Measurements from ENCODE around the gene EXT2. TPM values are rescaled to one million over a fixed set of nuclear protein-coding genes. Genes with fewer than 3 reads are reported as not detected.

The EXT2 gene
- total RNA-seq, 2 donors from 2014 or later, result 47.7 to 60.3 TPM

GRCh38 chr11:44248109-44248508 is 152.6 kb downstream of the EXT2 start:
- Histone ChIP-seq H3K9ac (ENCODE audit: extremely low read depth, low read length, poor library complexity, severe bottlenecking) (no peak overlapping the region), H3K27me3 (ENCODE audit: control insufficient read depth, insufficient read depth, low read length, poor library complexity, severe bottlenecking) (no peaks in the 10 kb centered on the region), H3K9me3 (ENCODE audit: control insufficient read depth, low read length) (peaks cover 19% of the 10 kb centered on the region), H3K4me1 (ENCODE audit: control insufficient read depth, insufficient read depth, low read length) (peaks cover 18% of the 10 kb centered on the region), H3K27ac (ENCODE audit: low read depth, low read length) (no peak overlapping the region), H3K4me3 (ENCODE audit: low read length) (no peak overlapping the region), H3K36me3 (ENCODE audit: control insufficient read depth, insufficient read depth, low read length) (peaks cover 7% of the 10 kb centered on the region)
- Mint-ChIP-seq H3K36me3 (ENCODE audit: low read depth) (peaks cover 20% of the 10 kb centered on the region), H3K4me3 (no peak overlapping the region), H3K27ac (no peak overlapping the region), H3K27me3 (ENCODE audit: insufficient read depth) (no peaks in the 10 kb centered on the region), H3K9me3 (peaks cover 15% of the 10 kb centered on the region), H3K4me1 (peaks cover 18% of the 10 kb centered on the region)
- TF ChIP-seq CTCF (conservative IDR thresholded peaks at IDR 0.05), result no peak
- WGBS, 2 experiments (ENCODE audit: insufficient coverage in 1 of 2, insufficient read length in 1 of 2), result 83 to 94% methylated on average over 2 of the region's 2 CpGs
- no peak for DNase-seq

- Mint-ChIP-seq H3K9me3 (peaks cover 26% of the 10 kb centered on the region), H3K4me1 (no peaks in the 10 kb centered on the region), H3K27ac (no peak overlapping the region), H3K36me3 (ENCODE audit: low read depth) (peaks cover 13% of the 10 kb centered on the region), H3K4me3 (no peak overlapping the region), H3K27me3 (ENCODE audit: insufficient read depth) (no peaks in the 10 kb centered on the region)
- peaks cover 31% of the 10 kb centered on the region for H3K9me3 ChIP-seq (ENCODE audit: control insufficient read depth, low read length)
- 85 to 88% methylated on average over 4 to 6 of the region's 6 CpGs for WGBS, 2 experiments (ENCODE audit: insufficient coverage in 1 of 2, insufficient read length in 1 of 2)
- no peak overlapping the region for H3K4me3 ChIP-seq (ENCODE audit: low read length)
- no peak for DNase-seq
- H3K27me3 ChIP-seq (ENCODE audit: control insufficient read depth, insufficient read depth, low read length, poor library complexity, severe bottlenecking), result no peaks in the 10 kb centered on the region
- H3K9ac ChIP-seq (ENCODE audit: extremely low read depth, low read length, poor library complexity, severe bottlenecking), result no peak overlapping the region
- no peak for TF ChIP-seq CTCF (conservative IDR thresholded peaks at IDR 0.05)
- H3K27ac ChIP-seq (ENCODE audit: low read depth, low read length), result no peak overlapping the region
- peaks cover 1% of the 10 kb centered on the region for H3K36me3 ChIP-seq (ENCODE audit: control insufficient read depth, insufficient read depth, low read length)
- peaks cover under 1% of the 10 kb centered on the region for H3K4me1 ChIP-seq (ENCODE audit: control insufficient read depth, insufficient read depth, low read length)
Measured at GRCh38 chr11:44250421-44250820, 154.9 kb downstream of the EXT2 start.

- H3K4me1 Mint-ChIP-seq, result no peaks in the 10 kb centered on the region
- H3K36me3 Mint-ChIP-seq (ENCODE audit: low read depth), result peaks cover 13% of the 10 kb centered on the region
- H3K27me3 ChIP-seq (ENCODE audit: control insufficient read depth, insufficient read depth, low read length, poor library complexity, severe bottlenecking), result no peaks in the 10 kb centered on the region
- H3K36me3 ChIP-seq (ENCODE audit: control insufficient read depth, insufficient read depth, low read length), result no peaks in the 10 kb centered on the region
- H3K4me3 ChIP-seq (ENCODE audit: low read length), result peak overlapping the region; percentile 27
- H3K4me1 ChIP-seq (ENCODE audit: control insufficient read depth, insufficient read depth, low read length), result no peaks in the 10 kb centered on the region
- 70% methylated on average over 1 of the region's 2 CpGs; no CpG with 5 or more reads in 1 of the 2 experiments for WGBS, 2 experiments (ENCODE audit: insufficient coverage in 1 of 2, insufficient read length in 1 of 2)
- no peaks in the 10 kb centered on the region for H3K27me3 Mint-ChIP-seq (ENCODE audit: insufficient read depth)
- no peak overlapping the region for H3K9ac ChIP-seq (ENCODE audit: extremely low read depth, low read length, poor library complexity, severe bottlenecking)
- H3K27ac ChIP-seq (ENCODE audit: low read depth, low read length), result no peak overlapping the region
- no peak for DNase-seq
- no peak overlapping the region for H3K4me3 Mint-ChIP-seq
- no peak for TF ChIP-seq CTCF (conservative IDR thresholded peaks at IDR 0.05)
- H3K9me3 ChIP-seq (ENCODE audit: control insufficient read depth, low read length), result peaks cover 31% of the 10 kb centered on the region
- peaks cover 26% of the 10 kb centered on the region for H3K9me3 Mint-ChIP-seq
- no peak overlapping the region for H3K27ac Mint-ChIP-seq
Measured at GRCh38 chr11:44252999-44253602, 157.6 kb downstream of the EXT2 start.

All from endodermal cell (in vitro differentiated cells).